ENCODE data around the gene TTC13.

Gene TTC13

GRCh38 chr1:230906226-230906625 is 72.4 kb downstream of the TTC13 start:
- no peak for DNase-seq (ENCODE audit: low read depth in 3 of 3)

GRCh38 chr1:230905733-230906132 is 72.9 kb downstream of the TTC13 start:
- DNase-seq (ENCODE audit: low read depth in 3 of 3) = no peak

- no peak for DNase-seq (ENCODE audit: low read depth in 3 of 3)
Measured at GRCh38 chr1:230902349-230902923, 76.2 kb downstream of the TTC13 start.

- no peak for DNase-seq (ENCODE audit: low read depth in 3 of 3)
Measured at GRCh38 chr1:230901671-230902070, 77.0 kb downstream of the TTC13 start.

GRCh38 chr1:230900984-230901383 is 77.7 kb downstream of the TTC13 start:
- no peak for DNase-seq (ENCODE audit: low read depth in 3 of 3)

GRCh38 chr1:230899841-230900251 is 78.8 kb downstream of the TTC13 start:
- no peak for DNase-seq (ENCODE audit: low read depth in 3 of 3)

GRCh38 chr1:230898748-230899147 is 79.9 kb downstream of the TTC13 start:
- DNase-seq (ENCODE audit: low read depth in 3 of 3) = no peak

GRCh38 chr1:230898144-230898543 is 80.5 kb downstream of the TTC13 start:
- no peak for DNase-seq (ENCODE audit: low read depth in 3 of 3)

- no peak for DNase-seq (ENCODE audit: low read depth in 3 of 3)
Measured at GRCh38 chr1:230896779-230897178, 81.9 kb downstream of the TTC13 start.

- no peak for DNase-seq (ENCODE audit: low read depth in 3 of 3)
Measured at GRCh38 chr1:230895452-230895851, 83.2 kb downstream of the TTC13 start.

GRCh38 chr1:230894664-230895063 is 84.0 kb downstream of the TTC13 start:
- no peak for DNase-seq (ENCODE audit: low read depth in 3 of 3)

- no peak for DNase-seq (ENCODE audit: low read depth in 3 of 3)
Measured at GRCh38 chr1:230894032-230894431, 84.6 kb downstream of the TTC13 start.

- no peak for DNase-seq (ENCODE audit: low read depth in 3 of 3)
Measured at GRCh38 chr1:230892018-230892491, 86.6 kb downstream of the TTC13 start.

GRCh38 chr1:230891413-230891812 is 87.2 kb downstream of the TTC13 start:
- no peak for DNase-seq (ENCODE audit: low read depth in 3 of 3)

- no peak for DNase-seq (ENCODE audit: low read depth in 3 of 3)
Measured at GRCh38 chr1:230884646-230885045, 94.0 kb downstream of the TTC13 start.

- DNase-seq (ENCODE audit: low read depth in 3 of 3) = no peak
Measured at GRCh38 chr1:230883967-230884366, 94.7 kb downstream of the TTC13 start.

GRCh38 chr1:230879778-230880177 is 98.9 kb downstream of the TTC13 start:
- DNase-seq (ENCODE audit: low read depth in 3 of 3) = no peak

- no peak for DNase-seq (ENCODE audit: low read depth in 3 of 3)
Measured at GRCh38 chr1:230878591-230878990, 100.1 kb downstream of the TTC13 start.

GRCh38 chr1:230877924-230878590 is 100.6 kb downstream of the TTC13 start:
- no peak for DNase-seq (ENCODE audit: low read depth in 3 of 3)

GRCh38 chr1:230877146-230877923 is 101.3 kb downstream of the TTC13 start:
- DNase-seq (ENCODE audit: low read depth in 3 of 3) = no peak

GRCh38 chr1:230876660-230877059 is 102.0 kb downstream of the TTC13 start:
- no peak for DNase-seq (ENCODE audit: low read depth in 3 of 3)

- no peak for DNase-seq (ENCODE audit: low read depth in 3 of 3)
Measured at GRCh38 chr1:230875370-230875769, 103.3 kb downstream of the TTC13 start.

GRCh38 chr1:230870916-230871315 is 107.7 kb downstream of the TTC13 start:
- no peak for DNase-seq (ENCODE audit: low read depth in 3 of 3)

Data from stimulated activated CD4-positive, alpha-beta T cell treated with anti-CD3 and anti-CD28 coated beads, TNF-alpha, amount 100 ng/mL, for 24 hours (primary cell).